NOMO-1 treated with DMSO at 0.1 percent for 48 hours (cell line): ENCODE results near the gene FCRLA.
"Not testable (repeated sequence)": the region's sequence is repeated elsewhere in the genome, so short reads cannot be mapped to it uniquely, and the experiment has no call there.

Experiments used
- DNase-seq: peaks from one replicate; lab custom pipeline; 2025; ENCODE audit not compliant: unreplicated experiment; lab: John Stamatoyannopoulos, UW

FCRLA gene

DNA sequence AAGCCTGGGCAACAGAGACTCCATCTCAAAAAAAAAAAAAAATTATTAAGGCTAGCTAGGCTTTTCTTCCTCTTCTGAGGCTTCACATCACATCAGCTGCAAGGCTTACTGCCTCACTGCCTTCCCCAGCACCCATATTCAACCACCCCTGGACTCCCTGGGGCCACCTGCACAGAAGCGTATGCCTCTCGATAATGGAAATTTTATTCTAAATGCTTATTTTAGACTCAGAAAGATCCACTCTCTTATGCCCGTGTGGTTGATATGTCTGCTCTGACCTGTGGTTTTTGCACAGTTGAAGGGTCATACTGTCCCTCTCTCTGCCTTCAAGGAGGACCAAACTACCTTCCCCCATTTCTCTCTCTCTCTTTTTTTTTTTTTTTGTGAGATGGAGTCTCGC lies 1.5 kb upstream of the FCRLA start:
- DNase-seq: no peak

DNA sequence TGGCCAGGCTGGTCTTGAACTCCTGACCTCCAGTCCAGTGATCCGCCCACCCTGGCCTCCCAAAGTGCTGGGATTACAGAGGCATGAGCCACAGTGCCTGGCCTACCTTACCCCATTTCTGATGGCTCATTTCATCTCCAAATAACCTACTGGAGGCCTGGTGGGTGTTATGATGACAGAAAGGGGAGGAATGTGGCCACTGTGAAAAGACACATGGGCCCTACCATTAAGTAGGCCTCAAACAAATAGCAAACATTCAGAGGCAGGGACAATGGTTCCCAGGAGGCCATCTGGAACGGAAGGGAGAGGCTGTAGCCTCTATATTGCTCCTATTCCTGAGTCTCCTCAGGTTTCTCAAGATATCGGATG lies 932 bp upstream of the FCRLA start:
- no peak for DNase-seq

DNA sequence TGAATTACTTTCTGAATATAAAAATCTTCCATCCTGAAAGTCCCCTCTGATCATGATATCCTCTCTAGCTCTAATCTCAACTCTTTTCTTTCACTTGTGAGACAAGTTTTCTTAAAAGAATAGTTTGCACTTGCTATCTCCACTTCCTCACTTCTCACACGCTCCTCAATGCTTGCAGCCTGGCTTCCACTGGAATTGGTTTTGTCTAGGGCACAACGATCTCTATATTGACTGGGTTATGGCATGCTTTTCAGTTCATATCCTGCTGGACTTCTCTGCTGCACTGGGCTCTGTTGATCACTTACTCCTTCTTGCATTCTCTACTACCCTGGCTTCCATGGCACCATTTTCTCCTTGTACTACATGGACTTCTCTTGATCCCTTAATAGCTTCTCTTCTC lies 474 bp downstream of the FCRLA start:
- DNase-seq: no peak

DNA sequence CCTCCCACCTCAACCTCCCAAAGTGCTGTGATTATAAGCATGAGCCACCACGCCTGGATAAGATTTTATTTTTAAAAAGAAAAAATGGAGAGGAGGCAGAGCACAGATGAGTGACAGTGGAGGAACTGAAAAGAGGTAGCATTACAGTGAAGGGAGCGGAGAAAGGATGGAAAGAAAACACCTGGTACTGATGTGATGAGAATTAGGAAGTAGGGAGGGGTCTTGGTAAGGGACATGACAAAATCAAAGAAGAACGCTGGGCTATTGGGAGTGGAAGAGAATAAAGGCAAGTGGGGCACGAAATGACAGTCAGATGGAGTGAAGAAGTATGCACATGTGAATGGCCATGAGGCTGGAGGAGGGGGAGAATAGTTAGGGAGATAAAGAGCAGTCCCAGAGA lies 2.3 kb downstream of the FCRLA start:
- DNase-seq: no peak

DNA sequence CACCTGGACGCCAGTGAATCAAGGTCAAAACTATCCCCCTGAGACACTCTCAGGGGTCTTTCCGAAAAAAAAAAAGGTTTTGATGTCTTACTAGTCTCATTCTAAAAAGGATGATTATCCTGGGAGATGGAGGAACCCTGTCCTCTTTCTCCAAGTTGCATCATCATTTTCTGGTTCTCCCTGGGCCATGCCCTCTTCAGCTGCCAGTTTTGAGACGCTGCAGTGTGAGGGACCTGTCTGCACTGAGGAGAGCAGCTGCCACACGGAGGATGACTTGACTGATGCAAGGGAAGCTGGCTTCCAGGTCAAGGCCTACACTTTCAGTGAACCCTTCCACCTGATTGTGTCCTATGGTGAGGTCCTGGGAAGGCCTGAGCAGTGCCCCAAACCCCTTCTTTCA lies 3.5 kb downstream of the FCRLA start:
- DNase-seq: no peak

DNA sequence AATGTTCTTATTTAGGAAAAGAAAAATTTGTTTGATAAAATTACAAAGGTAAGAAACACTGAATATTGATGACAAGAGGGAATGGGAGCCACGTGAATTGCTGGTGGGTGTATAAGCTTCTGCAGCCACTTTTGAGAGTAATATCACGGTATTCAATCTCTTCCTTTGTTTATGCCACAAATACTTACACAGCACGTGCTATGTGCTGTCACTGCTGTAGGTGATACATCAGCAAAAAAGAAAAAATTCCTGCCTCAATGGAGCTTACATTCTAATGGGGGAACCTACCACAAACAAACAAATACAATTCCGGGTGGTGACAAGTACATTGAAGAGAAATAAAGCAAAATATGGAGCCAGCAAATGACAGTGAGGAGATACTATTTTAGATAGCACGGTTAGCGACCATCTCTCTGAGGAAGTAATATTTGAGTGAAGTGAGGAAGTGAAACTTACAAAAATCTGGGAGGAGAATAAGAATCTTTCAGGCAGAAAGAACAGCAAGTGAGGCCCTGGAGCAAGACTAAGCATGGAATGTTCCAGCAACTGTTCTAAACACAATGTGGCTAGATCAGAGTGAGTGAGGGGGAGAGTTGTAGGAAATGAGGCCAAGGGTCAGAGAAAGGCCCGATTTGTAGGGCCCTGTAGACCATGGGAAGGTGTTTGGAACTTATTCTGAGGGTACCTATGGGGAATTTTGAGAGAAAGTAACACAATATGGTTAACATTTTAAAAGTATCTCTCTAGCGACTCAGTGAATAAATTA lies 11.7 kb downstream of the FCRLA start:
- DNase-seq: peak; percentile 84

DNA sequence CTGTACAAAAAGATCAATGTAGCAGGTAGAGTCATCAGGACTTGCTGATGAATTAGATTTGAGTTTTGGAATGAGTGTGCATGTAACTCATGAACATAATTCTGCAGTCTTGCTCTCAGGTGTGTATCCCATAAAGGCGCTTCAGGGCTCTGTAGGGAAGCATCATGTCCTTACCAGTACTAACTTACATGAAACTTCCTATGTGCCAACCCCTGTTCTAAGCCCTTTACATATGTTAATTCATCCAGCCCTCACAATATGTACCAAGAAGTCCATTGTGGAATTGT lies 12.2 kb downstream of the FCRLA start:
- DNase-seq: no peak

DNA sequence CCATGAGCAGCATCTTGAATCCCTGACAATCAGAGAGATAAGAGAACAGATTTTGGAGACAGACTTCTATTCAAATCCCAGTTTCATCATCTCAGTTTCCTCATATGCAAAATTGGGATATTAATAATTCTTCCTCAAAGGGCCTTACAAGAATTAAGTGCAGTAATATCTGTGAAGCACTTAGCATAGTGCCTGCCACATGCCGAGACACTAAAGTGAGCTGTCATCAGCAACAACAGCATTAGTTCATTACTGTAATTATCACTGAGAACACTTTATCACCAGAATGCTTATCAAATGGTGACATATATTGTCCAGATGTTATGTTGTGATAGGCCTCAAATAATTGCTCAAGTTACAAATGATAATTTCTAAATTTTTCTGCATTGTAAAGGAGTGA lies 13.4 kb downstream of the FCRLA start:
- no peak for DNase-seq

DNA sequence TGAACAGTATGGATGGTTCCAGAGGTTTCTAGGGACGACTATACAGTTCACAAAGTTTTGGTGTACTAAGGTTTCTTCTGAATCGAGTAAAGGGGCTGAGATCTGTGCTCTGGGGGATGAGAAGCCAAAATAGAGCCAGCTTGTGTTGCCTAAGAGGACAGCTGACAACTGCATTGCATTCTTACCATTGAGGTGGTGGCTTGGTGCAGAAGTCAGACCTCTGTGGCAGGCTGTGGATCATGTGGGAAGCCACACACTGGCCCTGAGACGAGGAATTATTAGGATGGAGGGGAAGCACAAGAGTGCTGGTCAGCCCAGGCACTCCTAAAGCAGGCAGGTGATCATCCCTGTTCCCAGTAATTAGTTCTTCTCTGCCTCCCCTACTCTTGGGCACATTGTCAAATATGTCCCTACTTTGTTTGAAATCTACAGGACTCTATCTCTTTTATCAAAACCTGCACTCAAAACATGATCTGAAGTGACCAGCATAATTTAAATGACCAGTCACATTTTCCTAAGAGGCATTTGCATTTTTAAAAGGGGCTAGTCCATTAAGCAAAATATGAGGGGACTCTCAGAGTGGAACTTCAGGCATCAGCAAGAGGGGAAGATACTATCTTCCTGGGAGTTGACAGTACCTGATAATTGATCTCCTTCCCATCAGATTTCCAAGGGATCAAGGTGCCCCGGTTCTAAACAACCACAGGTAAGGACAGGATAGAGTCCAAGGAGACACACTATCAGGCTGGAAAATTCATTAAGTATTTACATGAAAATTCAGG lies 14.1 kb downstream of the FCRLA start, which contains the start of gene FCRLB:
TSS of gene FCRLB (plus strand) at position 589 of the 782 bp plus-strand sequence. CDS start 1,129 bp downstream, outside the sequence.
- no peak for DNase-seq

DNA sequence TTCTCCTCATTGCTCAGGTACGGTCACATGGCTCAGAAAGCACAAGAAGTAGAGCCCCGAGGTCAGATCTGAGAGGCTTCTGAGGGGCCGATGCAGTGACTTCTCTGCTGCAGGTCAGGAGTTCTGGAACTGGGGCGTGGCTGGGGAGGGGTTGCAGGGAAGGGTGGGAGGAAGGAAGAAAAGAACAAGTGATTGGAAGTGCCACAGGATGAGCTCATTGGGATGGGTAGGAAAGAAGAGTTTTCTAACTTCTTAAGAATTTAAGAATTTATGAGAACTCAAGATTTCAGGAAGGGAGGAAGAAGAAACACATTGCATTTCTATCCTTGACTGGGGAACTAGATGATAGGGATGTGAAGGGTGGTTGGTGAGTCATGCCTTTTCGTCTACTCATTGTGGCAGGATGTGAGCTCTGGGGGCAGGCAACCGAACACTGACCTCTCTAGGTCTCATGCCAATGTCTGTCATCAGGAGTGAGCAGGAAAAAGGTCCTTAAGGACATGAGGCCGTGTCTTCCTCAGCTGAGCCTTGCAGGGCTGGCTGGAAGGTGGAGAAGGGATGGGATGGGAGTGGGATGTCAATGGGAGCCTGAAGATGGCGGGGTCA lies 14.8 kb downstream of the FCRLA start:
- DNase-seq: peak; percentile 82

DNA sequence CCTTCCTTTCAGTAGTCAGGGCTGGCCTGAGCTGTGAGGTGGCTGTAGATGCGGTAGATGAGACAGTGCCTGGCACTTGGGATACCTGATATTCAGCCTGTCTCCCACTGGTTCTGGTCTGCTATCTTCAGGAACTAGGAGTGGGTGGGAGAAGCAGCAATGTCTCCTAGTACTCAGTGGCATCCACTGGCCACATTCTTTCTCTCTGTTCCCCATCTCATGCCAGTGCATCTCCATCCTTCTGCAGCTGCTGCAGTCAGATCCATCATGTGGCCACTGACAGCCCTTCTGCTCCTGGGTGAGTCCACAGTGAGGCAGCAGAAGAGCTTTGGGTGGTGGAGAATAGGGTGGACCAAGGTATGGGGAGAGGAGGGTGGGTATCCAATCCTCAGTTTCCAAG lies 15.4 kb downstream of the FCRLA start:
- DNase-seq: no peak

DNA sequence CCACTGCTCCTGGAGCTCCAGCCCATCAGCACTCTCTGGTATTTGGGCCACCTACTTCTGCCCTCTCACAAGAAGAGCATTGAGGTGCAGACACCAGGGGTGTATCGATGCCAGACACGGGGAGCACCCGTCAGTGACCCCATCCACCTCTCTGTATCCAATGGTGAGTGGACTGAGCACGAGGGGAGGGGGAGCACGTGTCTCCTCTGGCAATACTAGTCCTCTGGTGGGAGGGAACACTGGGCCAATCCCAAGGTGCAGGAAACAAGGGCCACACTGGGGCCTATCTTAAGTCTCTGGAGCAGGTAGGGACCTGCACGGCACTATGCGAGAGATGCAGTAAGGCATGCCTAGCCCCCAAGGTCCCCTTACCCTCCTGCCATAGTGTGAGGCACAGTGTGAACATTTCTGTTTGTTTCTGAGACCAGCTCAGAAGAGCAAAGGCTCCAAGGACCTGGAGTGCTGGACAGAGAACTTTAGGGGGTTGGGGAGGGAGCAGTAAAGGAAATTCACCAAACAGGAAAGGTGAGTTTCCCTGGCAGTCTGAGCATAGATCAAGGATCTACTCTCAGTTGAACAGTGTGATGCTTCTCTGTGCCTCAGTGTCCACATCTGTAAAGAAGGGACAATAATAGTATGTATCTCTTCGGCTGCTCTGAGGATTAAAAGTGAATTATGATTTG lies 16.6 kb downstream of the FCRLA start:
- no peak for DNase-seq

DNA sequence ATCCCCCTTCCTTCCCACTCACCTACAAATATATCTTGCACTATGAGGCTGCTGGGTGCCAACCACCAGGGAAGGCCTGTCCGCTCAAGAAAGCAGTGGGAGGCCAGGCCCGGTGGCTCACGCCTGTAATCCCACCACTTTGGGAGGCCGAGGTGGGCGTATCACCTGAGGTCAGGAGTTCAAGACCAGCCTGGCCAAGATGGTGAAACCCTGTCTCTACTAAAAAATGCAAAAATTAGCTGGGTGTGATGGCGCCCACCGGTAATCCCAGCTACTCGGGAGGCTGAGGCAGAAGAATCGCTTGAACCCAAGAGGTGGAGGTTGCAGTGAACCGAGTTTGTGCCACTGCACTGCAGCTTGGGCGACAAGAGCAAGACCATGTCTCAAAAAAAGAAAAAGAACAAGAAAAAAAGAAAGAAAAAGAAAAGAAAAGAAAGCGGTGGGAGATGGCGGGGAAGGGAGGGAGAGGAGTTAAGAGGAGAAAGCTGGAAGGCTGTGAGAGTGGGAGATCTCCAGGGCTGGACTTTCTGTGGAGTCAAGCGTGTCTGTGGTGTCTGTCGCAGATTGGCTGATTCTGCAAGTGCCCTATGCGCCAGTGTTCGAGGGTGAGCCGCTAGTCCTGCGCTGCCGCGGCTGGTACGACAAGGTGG lies 18.4 kb downstream of the FCRLA start:
- DNase-seq: not testable (repeated sequence)

DNA sequence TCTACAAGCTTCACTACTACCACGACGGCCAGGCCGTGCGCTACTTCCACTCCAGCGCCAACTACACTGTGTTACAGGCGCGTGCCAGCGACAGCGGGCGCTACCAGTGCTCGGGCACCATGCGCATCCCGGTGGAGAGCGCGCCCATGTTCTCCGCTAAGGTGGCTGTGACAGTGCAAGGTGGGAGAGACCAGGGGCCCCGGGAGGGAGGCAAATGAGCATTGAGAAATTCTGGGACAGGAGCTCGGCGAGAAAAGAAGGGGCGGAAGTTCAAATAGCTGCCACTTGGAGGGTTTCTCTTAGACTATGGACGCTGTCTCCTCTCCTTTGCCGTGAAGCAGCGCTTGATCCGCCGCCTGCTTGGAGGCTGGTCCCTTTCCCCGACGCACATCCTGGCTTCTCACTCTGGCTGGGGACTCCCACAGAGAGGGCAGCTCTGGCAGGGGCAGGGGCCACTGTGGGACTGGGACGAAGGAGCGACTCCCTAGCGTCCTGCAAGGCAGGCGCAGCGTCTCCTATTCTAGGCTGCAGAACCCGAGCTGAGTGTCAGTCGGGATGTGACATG lies 19.0 kb downstream of the FCRLA start:
- peak; percentile 60 for DNase-seq

DNA sequence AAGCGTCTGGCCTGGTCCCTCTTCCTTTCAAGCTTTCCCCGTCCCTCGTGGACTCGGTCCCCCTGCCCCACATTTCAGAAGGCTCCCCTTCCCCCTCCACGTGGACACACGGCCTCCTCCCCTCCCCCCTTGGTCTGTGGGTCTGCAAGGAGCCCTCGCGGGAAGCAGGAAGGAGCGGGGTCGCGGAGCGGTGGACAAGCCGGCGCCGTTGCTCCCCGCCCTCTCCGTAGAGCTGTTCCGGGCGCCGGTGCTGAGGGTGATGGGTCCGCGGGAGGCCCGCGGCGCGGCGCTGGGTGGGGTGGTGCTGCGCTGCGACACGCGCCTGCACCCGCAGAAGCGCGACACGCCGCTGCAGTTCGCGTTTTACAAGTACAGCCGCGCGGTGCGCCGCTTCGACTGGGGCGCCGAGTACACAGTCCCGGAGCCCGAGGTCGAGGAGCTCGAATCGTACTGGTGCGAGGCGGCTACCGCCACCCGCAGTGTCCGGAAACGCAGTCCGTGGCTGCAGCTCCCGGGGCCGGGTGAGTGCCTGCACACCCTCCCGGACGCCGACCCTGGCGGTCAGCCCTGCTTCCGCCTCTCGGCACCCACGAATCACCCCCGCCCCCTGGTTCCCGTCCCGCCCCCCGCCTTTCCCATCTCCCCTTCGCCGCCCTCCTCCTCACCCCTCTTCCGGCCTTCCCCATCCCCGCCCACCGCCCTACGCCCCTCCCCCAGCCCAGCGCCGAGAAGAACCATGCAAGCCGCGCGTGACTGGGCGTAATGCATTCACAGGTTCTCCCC lies 19.6 kb downstream of the FCRLA start:
- DNase-seq: peak; percentile 72

DNA sequence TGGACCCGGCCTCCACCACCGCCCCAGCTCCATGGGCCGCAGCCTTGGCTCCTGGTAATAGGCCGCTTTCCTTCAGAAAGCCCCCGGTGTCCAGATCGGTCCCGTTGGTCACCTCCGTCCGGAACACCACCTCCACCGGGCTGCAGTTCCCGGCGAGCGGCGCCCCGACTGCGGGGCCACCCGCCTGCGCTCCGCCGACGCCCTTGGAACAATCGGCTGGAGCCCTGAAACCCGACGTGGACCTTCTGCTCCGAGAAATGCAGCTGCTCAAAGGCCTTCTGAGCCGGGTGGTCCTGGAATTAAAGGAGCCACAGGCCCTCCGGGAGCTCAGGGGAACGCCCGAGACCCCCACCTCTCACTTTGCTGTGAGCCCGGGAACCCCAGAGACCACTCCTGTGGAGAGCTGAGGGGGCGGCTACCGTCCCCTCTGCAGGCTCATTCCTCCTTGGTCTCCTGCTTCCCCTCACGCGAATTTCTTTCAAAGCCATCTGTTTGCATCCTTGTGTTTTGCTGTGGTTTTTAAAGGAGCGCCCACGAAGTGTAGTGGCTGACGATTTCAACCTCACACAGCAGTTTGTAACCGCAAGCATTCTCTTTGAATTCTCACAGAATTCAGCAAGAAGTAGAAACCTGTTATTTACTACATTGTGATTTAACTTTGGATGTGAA lies 20.4 kb downstream of the FCRLA start:
- peak; percentile 22 for DNase-seq

DNA sequence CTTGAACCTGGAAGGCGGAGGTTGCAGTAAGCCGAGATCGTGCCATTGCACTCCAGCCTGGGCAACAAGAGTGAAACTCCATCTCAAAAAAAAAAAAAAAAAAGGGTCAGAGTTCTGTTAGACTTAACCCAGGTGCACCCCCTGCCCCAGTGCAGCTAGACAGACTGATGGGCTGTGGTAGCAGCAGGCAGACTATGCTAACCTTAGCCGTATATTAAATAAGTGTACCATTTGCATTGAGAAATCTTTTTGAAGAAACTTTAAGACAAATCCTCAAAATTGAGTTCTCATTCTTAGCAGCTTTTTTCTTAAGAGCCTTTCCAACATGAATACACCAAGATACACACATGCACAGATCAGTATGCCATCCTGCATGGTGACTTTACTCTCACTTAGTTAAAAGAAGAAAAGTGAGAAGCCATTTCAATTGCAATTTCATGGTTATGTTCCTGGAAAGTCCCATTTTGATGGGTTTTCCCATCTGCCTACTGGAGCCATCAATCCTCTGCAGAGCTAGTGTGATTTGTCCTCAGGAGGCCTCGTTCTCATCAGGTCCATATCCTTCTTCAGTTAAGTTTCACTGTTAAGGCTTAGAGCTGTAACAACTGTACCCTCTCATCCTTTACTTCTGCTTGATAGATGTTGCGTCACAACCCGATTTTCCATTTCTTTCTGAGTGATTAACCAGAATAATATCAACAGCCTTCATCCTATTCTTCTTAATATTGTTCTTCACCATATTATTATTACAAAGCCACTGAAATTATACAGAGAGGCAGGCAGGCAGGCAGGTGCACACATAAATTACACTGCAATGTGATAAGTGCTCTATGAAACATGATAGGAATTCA lies 21.6 kb downstream of the FCRLA start:
- DNase-seq: no peak

DNA sequence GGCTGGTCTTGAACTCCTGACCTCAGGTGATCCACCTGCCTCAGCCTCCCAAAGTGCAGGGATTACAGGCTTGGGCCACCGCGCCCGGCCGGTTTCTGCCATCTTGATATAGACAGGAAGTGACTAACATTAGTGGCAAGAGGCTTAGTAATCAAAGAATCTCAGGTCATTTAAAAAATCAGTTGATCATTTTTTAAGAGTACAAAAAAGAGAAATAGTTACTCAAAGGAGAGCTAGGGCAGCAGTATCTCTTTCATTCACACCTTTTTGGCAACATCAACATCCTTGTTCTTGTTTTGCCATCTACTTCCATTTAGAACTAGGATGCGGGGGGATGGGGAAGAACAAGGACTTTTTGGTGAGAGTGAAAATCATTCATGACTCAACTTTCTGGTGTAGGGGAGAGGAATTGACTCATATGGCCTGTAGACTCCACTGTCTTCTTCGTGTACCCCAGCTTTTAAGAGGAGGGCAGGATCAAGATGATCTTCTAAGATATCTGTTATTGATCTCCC lies 23.1 kb downstream of the FCRLA start:
- peak; percentile 61 for DNase-seq
